ENCODE results near the gene HMSD. TPM values are rescaled to one million over a fixed set of nuclear protein-coding genes. Genes with fewer than 3 reads are reported as not detected.
A peak's percentile ranks its signal among the peaks of the same experiment; 100 is the strongest.

Gene HMSD
- total RNA-seq, 1 experiment from 2014 or later, result 58.1 TPM

DNA sequence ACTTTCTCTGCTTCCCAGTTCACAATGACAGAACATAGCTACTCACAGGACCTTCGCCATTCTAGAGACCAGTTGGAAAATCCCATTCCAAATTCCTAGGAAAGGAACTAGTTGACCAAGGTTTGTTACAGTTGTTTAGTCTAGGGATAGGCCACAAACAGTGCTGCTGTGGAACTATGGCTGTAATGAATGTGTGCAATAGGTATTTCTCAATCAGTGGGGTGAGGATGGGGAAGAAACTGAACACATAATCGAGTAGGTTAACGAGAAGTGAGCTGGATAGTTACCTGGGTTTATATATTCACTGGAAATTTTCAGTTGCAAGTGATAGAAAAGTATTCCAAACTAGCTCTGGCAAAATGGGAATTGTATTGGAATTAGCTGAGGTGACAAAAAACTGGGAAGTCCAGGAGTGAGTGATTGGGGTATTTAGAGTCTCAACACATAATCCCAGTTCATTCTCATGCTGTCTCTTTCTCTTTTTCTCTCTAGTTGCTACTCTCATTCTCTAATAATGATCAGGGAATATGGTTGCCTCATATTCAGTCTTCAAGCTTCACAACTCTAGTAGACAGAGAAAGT is 18.2 kb upstream of the HMSD start:
- intact Hi-C loops (cut with micrococcal nuclease; ENCODE audit: unreplicated experiment), result no loop called here
- H3K27ac ChIP-seq (ENCODE audit: low read depth, low read length, poor library complexity, severe bottlenecking), result no peak overlapping the region
- TF ChIP-seq, protein P1, sequence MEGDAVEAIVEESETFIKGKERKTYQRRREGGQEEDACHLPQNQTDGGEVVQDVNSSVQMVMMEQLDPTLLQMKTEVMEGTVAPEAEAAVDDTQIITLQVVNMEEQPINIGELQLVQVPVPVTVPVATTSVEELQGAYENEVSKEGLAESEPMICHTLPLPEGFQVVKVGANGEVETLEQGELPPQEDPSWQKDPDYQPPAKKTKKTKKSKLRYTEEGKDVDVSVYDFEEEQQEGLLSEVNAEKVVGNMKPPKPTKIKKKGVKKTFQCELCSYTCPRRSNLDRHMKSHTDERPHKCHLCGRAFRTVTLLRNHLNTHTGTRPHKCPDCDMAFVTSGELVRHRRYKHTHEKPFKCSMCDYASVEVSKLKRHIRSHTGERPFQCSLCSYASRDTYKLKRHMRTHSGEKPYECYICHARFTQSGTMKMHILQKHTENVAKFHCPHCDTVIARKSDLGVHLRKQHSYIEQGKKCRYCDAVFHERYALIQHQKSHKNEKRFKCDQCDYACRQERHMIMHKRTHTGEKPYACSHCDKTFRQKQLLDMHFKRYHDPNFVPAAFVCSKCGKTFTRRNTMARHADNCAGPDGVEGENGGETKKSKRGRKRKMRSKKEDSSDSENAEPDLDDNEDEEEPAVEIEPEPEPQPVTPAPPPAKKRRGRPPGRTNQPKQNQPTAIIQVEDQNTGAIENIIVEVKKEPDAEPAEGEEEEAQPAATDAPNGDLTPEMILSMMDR (conservative IDR thresholded peaks at IDR 0.05; ENCODE audit: low read depth, low read length), result no peak
- TF ChIP-seq EZH2 (IDR thresholded peaks at IDR 0.05; ENCODE audit: borderline replicate concordance, low read depth, low read length, poor library complexity, severe bottlenecking), result no peak
- H3K4me3 ChIP-seq (ENCODE audit: low read depth, low read length, poor library complexity, severe bottlenecking), result no peak overlapping the region
- POLR2A ChIA-PET (ENCODE audit: low non-redundant PET), result no interaction called here
- no peak for DNase-seq (ENCODE audit: low spot score)
- BruUV-seq (replicated peaks), result no TSS peak
- peaks cover 2% of the 10 kb centered on the region for H3K4me1 ChIP-seq (ENCODE audit: insufficient read depth, low read length, poor library complexity, severe bottlenecking)
- no peaks in the 10 kb centered on the region for H3K36me3 ChIP-seq (ENCODE audit: insufficient read depth, low read length, poor library complexity, severe bottlenecking)
- CTCF ChIA-PET, result no interaction called here
- no peaks in the 10 kb centered on the region for H3K27me3 ChIP-seq (replicated peaks; ENCODE audit: insufficient read depth, low read depth, low read length, poor library complexity)
- H3K9me3 ChIP-seq (ENCODE audit: low read depth, low read length, poor library complexity, severe bottlenecking), result no peaks in the 10 kb centered on the region

DNA sequence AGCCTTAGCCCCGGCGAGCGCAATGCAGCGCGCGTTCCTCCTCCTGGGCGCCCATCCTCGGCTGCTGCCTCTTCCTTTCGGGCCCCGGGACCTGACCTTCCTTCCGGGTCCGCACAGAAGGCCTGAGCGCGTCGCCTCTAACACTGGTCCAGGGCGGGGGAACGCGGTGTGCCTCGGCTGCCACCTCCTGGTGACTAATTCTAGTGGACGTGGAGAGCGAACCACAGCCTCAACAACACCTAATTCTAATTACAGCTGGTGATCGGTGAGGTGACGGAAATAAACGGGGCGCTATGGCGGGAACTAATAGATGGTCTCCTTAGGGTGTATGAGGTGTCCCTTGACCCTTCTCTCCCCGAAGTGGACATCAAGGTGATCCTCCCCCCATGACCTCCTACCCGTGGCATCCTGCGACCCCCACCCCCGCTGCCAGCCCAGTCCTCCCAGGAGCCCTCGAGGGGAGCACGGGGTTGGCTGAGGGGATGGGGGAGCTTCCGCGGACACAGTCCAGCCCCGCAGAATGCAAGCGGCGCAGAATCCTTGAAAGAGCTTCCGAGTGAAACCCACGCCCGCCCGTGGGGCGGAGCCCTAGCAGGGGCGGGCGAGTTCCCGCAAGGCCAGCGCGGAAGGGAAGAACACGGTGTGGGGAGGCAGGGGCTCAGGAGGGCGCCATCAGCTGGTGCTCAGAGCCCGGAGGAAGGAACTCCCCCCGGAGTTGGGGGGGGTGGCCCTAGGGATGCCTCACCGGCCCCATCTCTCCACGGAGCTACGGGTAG is 12.8 kb upstream of the HMSD start:
- Histone ChIP-seq H3K4me1 (ENCODE audit: insufficient read depth, low read length, poor library complexity, severe bottlenecking) (peaks cover 5% of the 10 kb centered on the region), H3K27me3 (replicated peaks; ENCODE audit: insufficient read depth, low read depth, low read length, poor library complexity) (no peaks in the 10 kb centered on the region), H3K4me3 (ENCODE audit: low read depth, low read length, poor library complexity, severe bottlenecking) (peak overlapping the region; percentile 60), H3K36me3 (ENCODE audit: insufficient read depth, low read length, poor library complexity, severe bottlenecking) (no peaks in the 10 kb centered on the region), H3K27ac (ENCODE audit: low read depth, low read length, poor library complexity, severe bottlenecking) (no peak overlapping the region), H3K9me3 (ENCODE audit: low read depth, low read length, poor library complexity, severe bottlenecking) (no peaks in the 10 kb centered on the region)
- no TSS peak for BruUV-seq (replicated peaks)
- TF ChIP-seq, protein P1 (conservative IDR thresholded peaks at IDR 0.05; ENCODE audit: low read depth, low read length), result peak; percentile 82
- TF ChIP-seq EZH2 (IDR thresholded peaks at IDR 0.05; ENCODE audit: borderline replicate concordance, low read depth, low read length, poor library complexity, severe bottlenecking), result no peak
- DNase-seq (ENCODE audit: low spot score), result peak; percentile 74
- intact Hi-C loops (cut with micrococcal nuclease; ENCODE audit: unreplicated experiment), result loop anchor here (2.0 kb wide), 1 partner anchor 46 kb away; no protein-coding TSS in a partner anchor
- ChIA-PET CTCF (interaction anchor here (0.6 to 1.1 kb wide), 4 partner anchors 51 to 1136 kb away, joined by 3 to 7 read pairs (median 4); no protein-coding TSS in a partner anchor), POLR2A (ENCODE audit: low non-redundant PET) (no interaction called here)

DNA sequence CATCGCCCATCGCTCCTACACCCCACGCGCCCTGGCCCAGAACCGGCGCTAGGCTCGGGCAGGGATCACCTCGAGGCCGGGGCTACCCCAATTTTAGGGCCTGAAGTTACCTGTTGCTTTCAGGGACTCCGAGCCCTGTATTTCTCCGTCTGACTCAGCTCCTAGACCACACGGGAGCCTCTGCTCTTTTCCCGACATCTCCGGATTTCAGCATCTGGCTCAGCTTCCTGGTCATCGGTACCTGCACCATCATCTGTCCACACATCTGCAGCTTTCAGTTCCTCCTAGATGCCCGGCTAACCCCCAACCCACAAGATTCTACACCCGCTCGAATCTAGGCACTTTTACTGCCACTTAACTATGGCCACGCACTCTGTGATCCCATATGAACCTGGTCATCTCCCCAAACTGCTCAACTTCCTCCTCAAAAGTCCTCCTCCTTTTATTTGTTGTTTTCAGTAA is 12.1 kb upstream of the HMSD start:
- Histone ChIP-seq H3K4me3 (ENCODE audit: low read depth, low read length, poor library complexity, severe bottlenecking) (peak overlapping the region; percentile 60), H3K27me3 (replicated peaks; ENCODE audit: insufficient read depth, low read depth, low read length, poor library complexity) (no peaks in the 10 kb centered on the region), H3K27ac (ENCODE audit: low read depth, low read length, poor library complexity, severe bottlenecking) (no peak overlapping the region), H3K9me3 (ENCODE audit: low read depth, low read length, poor library complexity, severe bottlenecking) (no peaks in the 10 kb centered on the region), H3K36me3 (ENCODE audit: insufficient read depth, low read length, poor library complexity, severe bottlenecking) (no peaks in the 10 kb centered on the region), H3K4me1 (ENCODE audit: insufficient read depth, low read length, poor library complexity, severe bottlenecking) (peaks cover 5% of the 10 kb centered on the region)
- no TSS peak for BruUV-seq (replicated peaks)
- no peak for DNase-seq (ENCODE audit: low spot score)
- ChIA-PET POLR2A (ENCODE audit: low non-redundant PET) (no interaction called here), CTCF (interaction anchor here (0.6 to 1.1 kb wide), 3 partner anchors 52 to 385 kb away, joined by 3 to 7 read pairs (median 3); no protein-coding TSS in a partner anchor)
- TF ChIP-seq, protein P1 (conservative IDR thresholded peaks at IDR 0.05; ENCODE audit: low read depth, low read length), result no peak
- no peak for TF ChIP-seq EZH2 (IDR thresholded peaks at IDR 0.05; ENCODE audit: borderline replicate concordance, low read depth, low read length, poor library complexity, severe bottlenecking)
- intact Hi-C loops (cut with micrococcal nuclease; ENCODE audit: unreplicated experiment), result loop anchor here (2.0 kb wide), 1 partner anchor 46 kb away; no protein-coding TSS in a partner anchor
